RWPE1 (cell line): ENCODE results near the gene MCM3AP.
A peak's percentile ranks its signal among the peaks of the same experiment; 100 is the strongest.
"Not testable (repeated sequence)": the region's sequence is repeated elsewhere in the genome, so short reads cannot be mapped to it uniquely, and the experiment has no call there.

Experiments used
- CTCF ChIA-PET: fragments of 350-600 bp; sonication (Branson Sonifier 250); formaldehyde crosslinking; extraction: SDS; loops from one replicate; lab custom pipeline; 2021; lab: Yijun Ruan, JAX
- POLR2A ChIA-PET: fragments of 400-600 bp; formaldehyde crosslinking; extraction: SDS; loops from one replicate; lab custom pipeline; 2020; ENCODE audit warnings: antibody characterized with exemption; ENCODE audit not compliant: low non-redundant PET; lab: Yijun Ruan, JAX
- DNase-seq: peaks from one replicate; pipeline ENCODE4 v3.0.0; 2012; ENCODE audit warnings: low spot score
- H3K27ac ChIP-seq: fragments of 450-650 bp; 2 replicates; pipeline ENCODE4 v1.5.1; 2017
- CTCF ChIP-seq: fragments of 450-650 bp; conservative IDR thresholded peaks from 2 replicates; pipeline ENCODE4 v1.5.1; 2017; ENCODE audit warnings: low read depth, mild to moderate bottlenecking

The MCM3AP gene

GRCh38 chr21:46312949-46313348, 27.5 kb upstream of the MCM3AP start:
- DNase-seq = no peak
- ChIA-PET CTCF (interaction anchor here (0.6 kb wide), 1 partner anchor 155 kb away, joined by 4 read pairs; no protein-coding TSS in a partner anchor), POLR2A (no interaction called here)
- 0 out of 2 replicates have a peak overlapping the region, but pooled peaks have one; percentile 3 for H3K27ac ChIP-seq
- TF ChIP-seq CTCF = no peak

- ChIA-PET POLR2A (no interaction called here), CTCF (no interaction called here)
- no peak overlapping the region for H3K27ac ChIP-seq
- DNase-seq = no peak
- TF ChIP-seq CTCF = no peak
Observed at GRCh38 chr21:46311568-46311967, 26.2 kb upstream of the MCM3AP start.

DNA sequence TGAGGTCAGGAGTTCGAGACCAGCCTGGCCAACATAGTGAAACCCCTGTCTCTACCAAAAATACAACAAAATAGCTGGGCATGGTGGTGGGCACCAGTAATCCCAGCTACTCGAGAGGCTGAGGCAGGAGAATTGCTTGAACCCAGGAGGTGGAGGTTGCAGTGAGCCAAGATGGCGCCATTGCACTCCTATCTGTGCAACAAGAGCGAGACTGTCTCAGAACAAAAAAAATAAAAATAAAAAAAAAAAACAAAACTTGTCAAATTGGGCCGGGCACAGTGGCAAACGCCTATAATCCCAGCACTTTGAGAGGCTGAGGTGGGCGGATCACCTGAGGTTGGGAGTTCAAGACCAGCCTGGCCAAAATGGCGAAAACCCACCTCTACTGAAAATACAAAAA, 24.8 kb upstream of the MCM3AP start:
- POLR2A ChIA-PET, CTCF ChIA-PET, H3K27ac ChIP-seq: not testable (repeated sequence)

DNA sequence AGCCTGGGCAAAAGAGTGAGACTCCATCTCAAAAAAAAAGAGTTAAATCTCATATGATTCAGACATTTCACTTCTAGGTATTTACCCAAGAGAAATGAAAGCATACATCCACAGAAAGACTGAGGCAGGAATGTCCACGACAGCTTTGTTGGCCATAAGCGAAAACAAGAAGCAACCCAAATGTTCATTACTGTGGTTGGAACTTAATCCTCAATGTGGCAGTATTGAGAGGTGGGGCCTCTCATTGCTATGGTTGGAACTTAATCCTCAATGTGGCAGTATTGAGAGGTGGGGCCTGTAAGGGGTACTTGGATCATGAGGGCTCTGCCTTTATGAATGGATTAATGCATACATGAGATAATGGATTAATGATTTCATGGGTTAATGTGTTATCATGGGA, 23.0 kb upstream of the MCM3AP start:
- TF ChIP-seq CTCF = no peak
- no peak for DNase-seq
- no peak overlapping the region for H3K27ac ChIP-seq
- ChIA-PET CTCF (no interaction called here), POLR2A (no interaction called here)

More for the DNA sequence above, 24.8 kb upstream of the MCM3AP start:
- DNase-seq = not testable (repeated sequence)

DNA sequence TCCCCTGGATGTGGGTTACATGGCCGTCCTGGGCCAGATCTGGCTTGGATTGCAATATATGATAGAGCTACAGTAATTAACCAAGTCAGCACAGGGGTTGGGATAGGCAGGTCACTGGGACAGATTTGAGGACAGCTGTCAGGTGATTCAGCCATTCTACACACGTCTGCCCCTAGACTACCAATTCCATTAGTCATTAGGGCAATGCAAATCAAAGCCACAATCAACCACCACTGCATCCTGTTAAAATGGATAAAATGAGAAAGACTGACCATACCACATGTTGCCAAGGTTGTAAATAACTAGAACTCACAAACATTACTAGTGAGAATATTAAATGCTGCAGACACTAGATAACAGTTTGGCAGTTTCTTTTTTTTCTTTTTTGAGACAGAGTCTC, 22.2 kb upstream of the MCM3AP start:
- H3K27ac ChIP-seq = no peak overlapping the region
- ChIA-PET POLR2A (no interaction called here), CTCF (no interaction called here)
- DNase-seq = no peak
- no peak for TF ChIP-seq CTCF

GRCh38 chr21:46304955-46305354, 19.5 kb upstream of the MCM3AP start:
- ChIA-PET POLR2A (no interaction called here), CTCF (no interaction called here)
- no peak for TF ChIP-seq CTCF
- no peak overlapping the region for H3K27ac ChIP-seq
- no peak for DNase-seq

DNA sequence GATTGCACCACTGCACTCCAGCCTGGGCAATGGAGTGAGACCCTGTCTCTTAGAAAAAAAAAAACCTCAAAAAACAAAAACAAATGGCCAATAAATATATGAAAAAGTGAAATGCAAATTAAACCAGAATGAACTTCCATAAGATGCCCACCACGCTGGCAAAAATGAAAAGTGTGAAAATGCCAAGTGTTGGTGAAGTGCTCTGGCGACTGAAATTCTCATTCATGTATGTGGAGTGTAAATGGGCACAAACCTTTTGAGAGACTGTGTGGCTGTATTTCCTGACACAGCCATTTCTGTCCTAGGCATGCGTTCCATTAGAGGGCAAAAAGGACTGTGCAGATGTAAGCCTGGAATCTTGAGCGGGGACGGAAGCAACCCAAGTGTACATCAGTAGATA, 19.0 kb upstream of the MCM3AP start:
- CTCF ChIA-PET = no interaction called here
- no peak for TF ChIP-seq CTCF
- DNase-seq = no peak
- H3K27ac ChIP-seq = no peak overlapping the region
- POLR2A ChIA-PET = no interaction called here
